GM23248 (cell line): ENCODE measurements around the gene CORO2B. TPM values are rescaled to one million over a fixed set of nuclear protein-coding genes. Genes with fewer than 3 reads are reported as not detected.

Experiments
- DNase-seq: peaks from one replicate; pipeline ENCODE4 v3.0.0-alpha.2; 2015
- H2AFZ ChIP-seq: fragments of 200-600 bp; sonication (generic); 2 replicates; pipeline ENCODE4 v1.6.1; 2016; ENCODE audit warnings: antibody characterized with exemption
- H3F3A ChIP-seq: fragments of 200-600 bp; sonication (generic); 2 replicates; pipeline ENCODE4 v1.6.1; 2016; ENCODE audit warnings: mild to moderate bottlenecking, antibody characterized with exemption, mixed run types; ENCODE audit not compliant: insufficient read depth
- H3K27ac ChIP-seq: fragments of 200-600 bp; sonication (generic); 2 replicates; pipeline ENCODE4 v1.5.1; 2016; ENCODE audit warnings: mild to moderate bottlenecking
- H3K27me3 ChIP-seq: fragments of 200-600 bp; sonication (generic); replicated peaks from 2 replicates; pipeline ENCODE4 v1.6.1; 2016; ENCODE audit warnings: mild to moderate bottlenecking; ENCODE audit not compliant: insufficient read depth
- H3K36me3 ChIP-seq: fragments of 200-600 bp; sonication (generic); 2 replicates; pipeline ENCODE4 v1.6.1; 2016; ENCODE audit warnings: low read depth, mild to moderate bottlenecking
- H3K4me1 ChIP-seq: fragments of 200-600 bp; sonication (generic); 2 replicates; pipeline ENCODE4 v1.6.1; 2016; ENCODE audit warnings: mild to moderate bottlenecking; ENCODE audit not compliant: insufficient read depth
- H3K4me2 ChIP-seq: fragments of 200-600 bp; sonication (generic); one replicate; pipeline ENCODE4 v1.6.1; 2016; ENCODE audit warnings: mild to moderate bottlenecking; ENCODE audit not compliant: unreplicated experiment
- H3K4me3 ChIP-seq: fragments of 200-600 bp; sonication (generic); 2 replicates; pipeline ENCODE4 v1.5.1; 2016; ENCODE audit warnings: mild to moderate bottlenecking
- H3K79me2 ChIP-seq: fragments of 200-600 bp; sonication (generic); 2 replicates; pipeline ENCODE4 v1.6.1; 2016; ENCODE audit warnings: mild to moderate bottlenecking; ENCODE audit not compliant: insufficient read depth
- H3K9ac ChIP-seq: fragments of 200-600 bp; sonication (generic); 2 replicates; pipeline ENCODE4 v1.6.1; 2016; ENCODE audit warnings: mild to moderate bottlenecking
- H3K9me2 ChIP-seq: fragments of 200-600 bp; sonication (generic); 2 replicates; pipeline ENCODE4 v1.6.1; 2016; ENCODE audit warnings: mixed run types, mild to moderate bottlenecking, moderate library complexity; ENCODE audit not compliant: insufficient read depth
- H3K9me3 ChIP-seq: fragments of 200-600 bp; sonication (generic); one replicate; pipeline ENCODE4 v1.6.1; 2017; ENCODE audit warnings: low read depth
- H4K20me1 ChIP-seq: fragments of 200-600 bp; sonication (generic); 2 replicates; pipeline ENCODE4 v1.6.0; 2016; ENCODE audit not compliant: insufficient read depth
- EZH2 ChIP-seq: fragments of 200-600 bp; sonication (generic); IDR thresholded peaks from 2 replicates; pipeline ENCODE4 v1.6.1; 2018; ENCODE audit warnings: antibody characterized with exemption, mild to moderate bottlenecking; ENCODE audit not compliant: insufficient read depth, poor library complexity, severe bottlenecking
- EZH2phosphoT487 ChIP-seq: fragments of 200-600 bp; sonication (generic); IDR thresholded peaks from 2 replicates; pipeline ENCODE4 v1.6.1; 2018; ENCODE audit warnings: antibody characterized with exemption, moderate library complexity, mild to moderate bottlenecking, low read depth; ENCODE audit not compliant: insufficient read depth
- WGBS, 2 experiments: methylation state at CpG; one replicate each; pipeline ENCODE4 v1.1.6; 2015 to 2017; ENCODE audit warnings: low lambda C conversion rate in 2 of 2, low coverage in 1 of 2; ENCODE audit errors: missing lambda C conversion rate in 2 of 2; 5-methylcytosine and 5-hydroxymethylcytosine counted together
- in situ Hi-C: fragments of 300-500 bp; cut with MboI; formaldehyde crosslinking; loops from 2 replicates; pipeline ENCODE4 v1.15.0; 2020
- polyA plus RNA-seq: library from polyadenylated mRNA; unstranded; fragments of >200 nt; fragmentation: Nextera tagmentation; extraction: Ambion mirVana; gene quantifications from 2 replicates; pipeline ENCODE4 v1.2.1, GENCODE V29; 2016
- total RNA-seq: library from RNA; depleted of rRNA; stranded (reverse); fragments of >200 nt; shearing (Covaris generic); gene quantifications from 2 replicates; pipeline ENCODE4 v1.2.3, GENCODE V29; 2014

CORO2B gene
- total and polyA plus RNA-seq, 2 experiments from 2014 or later = 2.7 to 7.7 TPM

GRCh38 chr15:68592544-68592943 lies 13.8 kb downstream of the CORO2B start:
- Histone ChIP-seq H3K27me3 (no peaks in the 10 kb centered on the region), H3F3A (peaks cover 19% of the 10 kb centered on the region), H3K9me3 (no peaks in the 10 kb centered on the region), H3K9me2 (no peaks in the 10 kb centered on the region), H2AFZ (no peak overlapping the region), H3K79me2 (peaks cover 74% of the 10 kb centered on the region), H3K4me3 (no peak overlapping the region), H4K20me1 (no peaks in the 10 kb centered on the region), H3K4me1 (peaks cover 37% of the 10 kb centered on the region), H3K4me2 (no peak overlapping the region), H3K9ac (no peak overlapping the region), H3K27ac (no peak overlapping the region), H3K36me3 (no peaks in the 10 kb centered on the region)
- 87 to 89% methylated on average over 3 of the region's 3 CpGs for WGBS, 2 experiments
- in situ Hi-C loops = no loop called here
- TF ChIP-seq EZH2 (no peak), EZH2phosphoT487 (no peak)
- no peak for DNase-seq

DNA sequence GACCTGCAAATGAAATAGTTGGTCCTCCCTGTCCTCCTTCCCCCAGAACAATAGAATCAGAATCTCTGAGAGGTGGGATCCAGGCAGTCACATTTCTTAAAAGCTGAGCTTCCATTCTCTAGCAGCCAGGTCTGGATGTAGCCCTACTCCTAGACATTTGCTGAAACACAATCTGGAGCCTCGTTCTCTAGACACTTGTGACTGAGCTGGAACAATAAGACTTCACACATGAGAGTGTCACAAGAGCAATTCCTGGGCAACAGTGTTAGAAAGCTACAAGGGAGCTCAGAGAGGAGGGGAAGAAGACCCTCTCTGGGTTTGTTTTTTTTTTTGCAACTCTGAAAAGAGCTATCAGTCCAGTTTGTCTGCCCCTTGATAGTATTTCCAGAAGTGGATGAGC lies 14.5 kb downstream of the CORO2B start:
- Histone ChIP-seq H3K36me3 (no peaks in the 10 kb centered on the region), H3K9me3 (no peaks in the 10 kb centered on the region), H3K9ac (no peak overlapping the region), H4K20me1 (no peaks in the 10 kb centered on the region), H3K4me2 (no peak overlapping the region), H3K4me1 (peaks cover 35% of the 10 kb centered on the region), H3K27ac (no peak overlapping the region), H3K27me3 (no peaks in the 10 kb centered on the region), H3F3A (peaks cover 11% of the 10 kb centered on the region), H3K4me3 (no peak overlapping the region), H3K79me2 (peaks cover 74% of the 10 kb centered on the region), H3K9me2 (no peaks in the 10 kb centered on the region), H2AFZ (no peak overlapping the region)
- DNase-seq = no peak
- TF ChIP-seq EZH2 = no peak
- no peak for TF ChIP-seq EZH2phosphoT487
- in situ Hi-C loops = no loop called here
- 40 to 50% methylated on average over 1 of the region's 1 CpG for WGBS, 2 experiments

GRCh38 chr15:68593828-68594532 lies 15.2 kb downstream of the CORO2B start:
- H3K27ac ChIP-seq = no peak overlapping the region

GRCh38 chr15:68594533-68595259 lies 15.9 kb downstream of the CORO2B start:
- no peaks in the 10 kb centered on the region for H3K36me3 ChIP-seq
- 0 out of 2 replicates have a peak, but pooled peaks cover 7% of the 10 kb centered on the region for H3F3A ChIP-seq
- peaks cover 35% of the 10 kb centered on the region for H3K4me1 ChIP-seq
- DNase-seq = no peak
- no peak overlapping the region for H3K4me2 ChIP-seq
- H3K27me3 ChIP-seq = no peaks in the 10 kb centered on the region
- H3K9ac ChIP-seq = no peak overlapping the region
- TF ChIP-seq EZH2 = no peak
- no peak for TF ChIP-seq EZH2phosphoT487
- no peaks in the 10 kb centered on the region for H3K9me2 ChIP-seq
- no peak overlapping the region for H3K4me3 ChIP-seq
- H3K79me2 ChIP-seq = peaks cover 68% of the 10 kb centered on the region
- in situ Hi-C loops = no loop called here
- no peak overlapping the region for H3K27ac ChIP-seq
- no peaks in the 10 kb centered on the region for H3K9me3 ChIP-seq
- 77 to 82% methylated on average over 6 of the region's 6 CpGs for WGBS, 2 experiments
- H4K20me1 ChIP-seq = no peaks in the 10 kb centered on the region
- no peak overlapping the region for H2AFZ ChIP-seq

More at GRCh38 chr15:68593828-68594532, 15.2 kb downstream of the CORO2B start:
- Histone ChIP-seq H3K9ac (no peak overlapping the region), H3K4me3 (no peak overlapping the region), H3K4me2 (no peak overlapping the region), H3K36me3 (no peaks in the 10 kb centered on the region), H3K9me3 (no peaks in the 10 kb centered on the region), H3K4me1 (peaks cover 35% of the 10 kb centered on the region), H4K20me1 (no peaks in the 10 kb centered on the region), H3F3A (peaks cover 7% of the 10 kb centered on the region), H3K9me2 (no peaks in the 10 kb centered on the region), H3K27me3 (no peaks in the 10 kb centered on the region), H2AFZ (no peak overlapping the region), H3K79me2 (peaks cover 74% of the 10 kb centered on the region)
- DNase-seq = no peak
- TF ChIP-seq EZH2 = no peak
- no peak for TF ChIP-seq EZH2phosphoT487
- WGBS, 2 experiments = 79 to 87% methylated on average over 5 of the region's 5 CpGs
- in situ Hi-C loops = no loop called here
